Hematopoietic multipotent progenitor cell treated with erythropoietin and hydrocortisone succinate and interleukin-3 and kit ligand, for 6 days (in vitro differentiated cells): ENCODE results near the gene MAGOH.
A peak's percentile ranks its signal among the peaks of the same experiment; 100 is the strongest.

Experiments
- DNase-seq: peaks from one replicate; pipeline ENCODE4 v3.0.0-alpha.2; 2015

MAGOH gene

DNA sequence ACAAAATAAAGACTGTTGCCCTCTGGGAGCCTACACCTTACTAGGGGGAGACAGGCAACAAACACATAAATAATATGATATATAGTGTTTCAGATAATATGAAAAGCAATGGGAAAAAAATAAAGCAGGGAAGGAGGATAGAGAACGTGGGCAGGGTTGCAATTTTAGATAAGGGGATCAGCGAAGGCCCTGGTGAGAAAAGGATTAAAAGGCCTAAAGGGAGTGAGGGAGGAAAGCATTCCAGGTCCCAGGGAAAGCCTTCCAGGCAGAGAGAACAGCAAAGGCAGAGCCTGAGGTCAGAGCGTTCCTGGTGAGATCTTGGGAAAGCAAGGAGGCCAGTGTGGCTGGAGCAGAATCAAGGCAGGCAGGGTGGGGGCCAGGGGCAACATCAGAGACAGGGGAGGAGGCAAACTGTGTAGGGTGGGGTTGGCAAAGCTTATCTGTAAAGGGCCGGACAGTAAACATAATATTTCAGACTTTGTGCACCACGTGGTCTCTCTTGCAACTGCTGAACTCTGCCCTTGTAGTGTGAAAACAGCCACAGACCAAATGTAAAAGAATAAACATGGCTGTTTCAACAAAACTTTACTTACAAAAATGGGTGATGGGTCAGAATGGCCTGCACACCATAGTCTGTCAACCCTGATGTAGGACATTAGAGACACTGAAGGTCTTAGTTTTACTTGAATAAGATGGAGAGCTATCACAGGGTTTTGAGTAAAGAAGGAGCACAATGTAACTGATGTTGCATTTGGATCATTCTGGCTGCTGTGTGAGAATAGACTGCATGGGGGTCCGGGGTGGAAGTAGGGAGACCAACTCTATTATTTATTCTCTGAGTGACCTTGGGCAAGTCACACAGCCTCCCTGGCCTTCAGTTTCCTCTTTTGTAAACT lies 55.0 kb downstream of the MAGOH start:
- DNase-seq: peak; percentile 88

- peak; percentile 59 for DNase-seq
Observed at GRCh38 chr1:53182716-53183094, 55.6 kb downstream of the MAGOH start.

DNA sequence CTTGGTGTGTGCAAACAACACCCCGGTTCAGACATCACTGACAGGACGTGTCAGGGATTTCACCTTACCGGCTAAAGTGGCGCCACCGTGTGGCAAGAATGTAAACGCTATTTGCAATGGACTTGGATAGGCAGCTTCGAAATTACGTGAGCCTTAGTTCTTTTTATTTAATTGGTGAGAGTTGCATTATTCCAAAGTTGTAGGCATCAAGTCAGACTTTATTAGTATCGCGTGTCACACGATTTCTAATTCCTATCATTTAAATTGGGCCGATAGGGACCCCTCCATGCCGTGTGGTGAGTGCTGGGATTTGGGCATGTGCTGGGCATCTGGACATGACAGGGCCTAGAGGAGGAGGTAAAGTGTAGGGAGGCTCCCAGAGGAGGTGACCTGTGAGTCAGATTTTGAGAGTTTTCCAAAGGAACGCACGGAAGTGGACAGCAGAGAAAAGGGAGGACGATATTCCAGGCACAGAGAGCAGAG lies 56.2 kb downstream of the MAGOH start:
- peak; percentile 90 for DNase-seq

DNA sequence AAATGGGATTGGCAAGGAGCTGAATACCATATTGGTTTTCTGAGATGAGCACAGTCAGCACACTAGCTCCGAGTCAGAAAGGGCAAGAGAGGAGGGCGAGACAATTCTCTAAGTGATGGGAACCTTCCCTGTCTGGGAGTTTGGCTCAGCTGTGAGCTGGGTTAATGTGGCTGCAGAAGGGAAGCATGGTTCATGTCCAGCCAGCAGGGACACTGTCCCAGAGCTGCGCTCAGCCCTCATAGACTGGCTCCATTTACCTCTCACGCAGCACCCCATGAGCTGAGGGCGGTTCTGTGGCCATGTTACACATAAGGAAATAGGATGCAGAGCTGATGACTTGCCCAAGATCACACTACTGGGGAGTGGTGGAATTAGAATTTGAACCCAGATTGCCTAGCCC lies 57.4 kb downstream of the MAGOH start:
- no peak for DNase-seq

GRCh38 chr1:53180226-53180625 lies 58.1 kb downstream of the MAGOH start:
- DNase-seq: no peak
